A673 (cell line): ENCODE measurements around the gene BICD2.

ENCODE experiments used
- EZH2 ChIP-seq: fragments of 200-600 bp; sonication (generic); IDR thresholded peaks from 2 replicates; pipeline ENCODE4 v1.6.1; 2017; ENCODE audit warnings: borderline replicate concordance, low read depth, mild to moderate bottlenecking, mixed read lengths, antibody characterized with exemption, low read length; ENCODE audit not compliant: poor library complexity, severe bottlenecking
- TF ChIP-seq, protein P1 (sequence below): fragments of 300-800, 200-600 bp; sonication (generic); conservative IDR thresholded peaks from 2 replicates; pipeline ENCODE4 v1.5.1; 2017; ENCODE audit warnings: low read depth, mild to moderate bottlenecking, antibody characterized with exemption, low read length, moderate library complexity, mixed read lengths

DNA sequence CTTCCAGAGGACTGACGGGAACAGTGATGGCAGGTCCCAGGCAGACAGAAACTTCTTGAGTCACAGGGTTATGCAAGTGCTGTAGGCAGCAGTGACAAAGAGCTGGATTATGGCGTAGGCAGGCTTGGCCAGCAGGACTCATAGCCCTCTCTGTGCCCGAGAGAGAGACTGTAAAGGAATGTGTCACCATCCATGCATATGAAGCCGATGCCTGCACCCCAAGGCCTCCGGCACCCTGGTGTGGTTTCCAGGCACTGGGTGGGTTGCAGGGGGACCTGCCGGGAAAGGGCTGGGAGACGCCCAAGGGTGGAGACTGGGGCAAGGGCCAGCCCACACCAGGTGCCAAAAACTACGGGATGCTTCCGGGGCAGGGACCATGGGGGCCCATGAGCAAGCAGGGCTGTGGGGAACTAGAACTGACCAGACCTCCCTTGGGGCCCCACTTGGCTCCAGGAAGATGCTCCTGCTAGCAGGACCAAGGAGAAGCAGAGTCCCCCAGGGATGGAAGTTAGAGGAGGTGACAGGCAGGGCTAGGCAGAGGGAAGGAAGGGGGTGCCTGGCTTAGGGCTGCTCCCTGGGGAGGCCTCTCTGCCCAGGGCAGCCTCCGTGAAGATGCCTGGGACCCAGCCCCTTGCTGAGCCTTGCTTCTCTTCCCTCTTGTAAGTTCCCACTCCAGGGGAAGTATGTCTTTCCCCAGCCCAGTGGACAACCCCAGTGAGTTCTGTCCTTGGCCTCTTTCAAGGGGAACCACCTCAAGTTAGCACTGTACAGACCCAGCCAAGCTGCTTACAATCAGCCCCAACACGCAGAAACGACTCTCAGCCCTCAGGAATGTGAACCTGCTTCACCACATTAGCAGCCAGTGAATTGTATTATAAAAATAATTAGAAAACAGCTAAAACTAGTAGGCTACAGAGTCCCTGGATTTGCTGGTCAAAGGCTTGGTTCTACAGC is 84.2 kb downstream of the BICD2 start:
- TF ChIP-seq, protein P1, sequence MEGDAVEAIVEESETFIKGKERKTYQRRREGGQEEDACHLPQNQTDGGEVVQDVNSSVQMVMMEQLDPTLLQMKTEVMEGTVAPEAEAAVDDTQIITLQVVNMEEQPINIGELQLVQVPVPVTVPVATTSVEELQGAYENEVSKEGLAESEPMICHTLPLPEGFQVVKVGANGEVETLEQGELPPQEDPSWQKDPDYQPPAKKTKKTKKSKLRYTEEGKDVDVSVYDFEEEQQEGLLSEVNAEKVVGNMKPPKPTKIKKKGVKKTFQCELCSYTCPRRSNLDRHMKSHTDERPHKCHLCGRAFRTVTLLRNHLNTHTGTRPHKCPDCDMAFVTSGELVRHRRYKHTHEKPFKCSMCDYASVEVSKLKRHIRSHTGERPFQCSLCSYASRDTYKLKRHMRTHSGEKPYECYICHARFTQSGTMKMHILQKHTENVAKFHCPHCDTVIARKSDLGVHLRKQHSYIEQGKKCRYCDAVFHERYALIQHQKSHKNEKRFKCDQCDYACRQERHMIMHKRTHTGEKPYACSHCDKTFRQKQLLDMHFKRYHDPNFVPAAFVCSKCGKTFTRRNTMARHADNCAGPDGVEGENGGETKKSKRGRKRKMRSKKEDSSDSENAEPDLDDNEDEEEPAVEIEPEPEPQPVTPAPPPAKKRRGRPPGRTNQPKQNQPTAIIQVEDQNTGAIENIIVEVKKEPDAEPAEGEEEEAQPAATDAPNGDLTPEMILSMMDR, result no peak
- TF ChIP-seq EZH2, result no peak
